Loucy (cell line): ENCODE measurements around the gene CEP43.

Experiments
- H2AFZ ChIP-seq: fragments of 200-600 bp; sonication (generic); 2 replicates; pipeline ENCODE4 v1.6.0; 2016; ENCODE audit warnings: antibody characterized with exemption, mild to moderate bottlenecking, low read length, moderate library complexity
- H3F3A ChIP-seq: fragments of 200-600 bp; 2 replicates; pipeline ENCODE4 v1.6.0; 2016; ENCODE audit warnings: antibody characterized with exemption, low read depth, mild to moderate bottlenecking
- H3K27me3 ChIP-seq: fragments of 200-600 bp; sonication (generic); 2 replicates; pipeline ENCODE4 v1.6.1; 2014; ENCODE audit warnings: low read length, mild to moderate bottlenecking; ENCODE audit not compliant: insufficient read depth, poor library complexity, severe bottlenecking
- H3K36me3 ChIP-seq: fragments of 200-600 bp; sonication (generic); 2 replicates; pipeline ENCODE4 v1.6.1; 2016; ENCODE audit warnings: low read length; ENCODE audit not compliant: insufficient read depth
- H3K4me1 ChIP-seq: fragments of 200-600 bp; sonication (generic); 2 replicates; pipeline ENCODE4 v1.5.1; 2014; ENCODE audit warnings: low read length, mild to moderate bottlenecking; ENCODE audit not compliant: insufficient read depth, poor library complexity, severe bottlenecking
- H3K4me2 ChIP-seq: fragments of 200-600 bp; sonication (generic); 2 replicates; pipeline ENCODE4 v1.6.0; 2014; ENCODE audit warnings: antibody characterized with exemption, low read length, low read depth, mild to moderate bottlenecking; ENCODE audit not compliant: poor library complexity, severe bottlenecking
- H3K4me3 ChIP-seq: fragments of 200-600 bp; sonication (generic); 2 replicates; pipeline ENCODE4 v1.5.1; 2014; ENCODE audit warnings: low read length, mild to moderate bottlenecking, mixed read lengths; ENCODE audit not compliant: poor library complexity, severe bottlenecking
- H3K79me2 ChIP-seq: fragments of 200-600 bp; sonication (generic); 2 replicates; pipeline ENCODE4 v1.6.1; 2014; ENCODE audit warnings: low read length; ENCODE audit not compliant: insufficient read depth
- H3K9ac ChIP-seq: fragments of 200-600 bp; sonication (generic); 2 replicates; pipeline ENCODE4 v1.6.0; 2014; ENCODE audit warnings: mild to moderate bottlenecking, low read depth, low read length, moderate library complexity; ENCODE audit not compliant: poor library complexity, severe bottlenecking
- H3K9me2 ChIP-seq: fragments of 200-600 bp; sonication (generic); replicated peaks from 2 replicates; pipeline ENCODE4 v1.6.1; 2016; ENCODE audit warnings: low read depth, low read length, mixed read lengths
- H3K9me3 ChIP-seq: fragments of 200-600 bp; sonication (generic); 2 replicates; pipeline ENCODE4 v1.6.1; 2014; ENCODE audit warnings: mild to moderate bottlenecking, antibody characterized with exemption, low read length, low read depth; ENCODE audit not compliant: insufficient read depth
- H4K20me1 ChIP-seq: fragments of 200-600 bp; sonication (generic); 2 replicates; pipeline ENCODE4 v1.6.0; 2014; ENCODE audit warnings: antibody characterized with exemption, low read length, mild to moderate bottlenecking; ENCODE audit not compliant: insufficient read depth, poor library complexity, severe bottlenecking
- CTCF ChIP-seq: fragments of 200-600 bp; sonication (generic); conservative IDR thresholded peaks from 2 replicates; pipeline ENCODE4 v1.5.1; 2014; ENCODE audit warnings: mild to moderate bottlenecking, antibody characterized with exemption, low read length
- EZH2phosphoT487 ChIP-seq: fragments of 200-600 bp; IDR thresholded peaks from 2 replicates; pipeline ENCODE4 v1.6.1; 2018; ENCODE audit warnings: antibody characterized with exemption, mild to moderate bottlenecking, moderate library complexity, borderline replicate concordance

CEP43 gene

GRCh38 chr6:166960609-166960978 lies 38.6 kb upstream of the CEP43 start:
- TF ChIP-seq CTCF: no peak
- TF ChIP-seq EZH2phosphoT487: no peak
- Histone ChIP-seq H3K4me3 (no peak overlapping the region), H4K20me1 (no peaks in the 10 kb centered on the region), H3K4me1 (peaks cover 35% of the 10 kb centered on the region), H3K36me3 (no peaks in the 10 kb centered on the region), H3K9me3 (no peaks in the 10 kb centered on the region), H3K9ac (no peak overlapping the region), H3F3A (peaks cover 4% of the 10 kb centered on the region; the same call in 1 of the 2 replicates), H3K79me2 (peaks cover 3% of the 10 kb centered on the region; the same call in 1 of the 2 replicates), H3K27me3 (no peaks in the 10 kb centered on the region), H2AFZ (no peak overlapping the region), H3K4me2 (no peak overlapping the region), H3K9me2 (no peaks in the 10 kb centered on the region)

DNA sequence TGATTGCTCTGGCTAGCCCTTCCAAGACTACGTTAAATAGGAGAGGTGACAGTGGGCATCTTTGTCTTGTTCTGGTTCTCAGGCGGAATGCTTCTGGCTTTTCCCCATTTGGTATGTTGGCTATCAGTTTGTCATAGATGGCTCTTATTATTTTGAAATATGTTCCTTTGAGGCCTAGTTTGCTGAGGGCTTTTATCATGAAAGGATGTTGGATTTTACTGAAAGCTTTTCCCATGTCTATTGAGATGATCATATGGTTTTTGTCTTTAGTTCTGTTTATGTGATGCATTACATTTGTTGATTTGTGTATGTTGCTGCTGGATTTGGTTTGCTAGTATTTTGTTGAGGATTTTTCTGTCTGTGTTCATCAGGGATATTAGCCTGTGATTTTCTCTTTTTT lies 32.9 kb upstream of the CEP43 start:
- no peak overlapping the region for H3K4me3 ChIP-seq
- H3K36me3 ChIP-seq: no peaks in the 10 kb centered on the region
- H3K4me1 ChIP-seq: no peaks in the 10 kb centered on the region
- no peaks in the 10 kb centered on the region for H4K20me1 ChIP-seq
- H3K4me2 ChIP-seq: no peak overlapping the region
- H3K9me3 ChIP-seq: no peaks in the 10 kb centered on the region
- H3K79me2 ChIP-seq: no peaks in the 10 kb centered on the region
- H2AFZ ChIP-seq: no peak overlapping the region
- no peaks in the 10 kb centered on the region for H3F3A ChIP-seq
- TF ChIP-seq EZH2phosphoT487 (no peak), CTCF (no peak)
- H3K9ac ChIP-seq: no peak overlapping the region
- H3K27me3 ChIP-seq: no peaks in the 10 kb centered on the region
- H3K9me2 ChIP-seq: no peaks in the 10 kb centered on the region

DNA sequence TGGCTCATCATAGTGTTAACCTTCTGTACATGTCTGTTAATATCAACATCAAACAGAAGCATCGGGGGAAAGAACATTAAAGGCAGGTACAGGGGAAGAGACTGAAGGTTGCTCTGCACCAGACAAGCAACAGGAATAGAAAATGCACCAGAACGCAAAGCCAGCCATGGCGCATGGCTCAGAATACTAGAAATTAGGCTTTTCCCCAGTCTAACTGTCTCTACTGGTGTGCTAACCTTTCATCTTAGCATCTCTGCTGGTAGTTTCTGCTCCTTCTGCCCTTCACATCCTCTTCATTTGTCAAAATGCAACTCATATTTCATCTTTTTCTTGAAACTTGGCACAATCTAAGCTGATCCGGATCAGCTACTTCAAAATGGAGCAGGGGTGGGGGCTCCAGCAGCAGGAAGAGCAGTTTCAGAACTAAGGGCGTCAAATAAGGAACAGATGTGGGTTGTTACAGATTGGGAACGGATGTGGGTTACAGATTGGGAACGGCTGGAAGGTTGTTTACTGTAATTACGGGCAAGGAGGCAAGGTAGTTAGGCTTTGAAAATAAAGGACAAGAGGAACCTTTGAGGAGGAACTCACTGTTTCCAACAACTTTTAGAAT lies 29.7 kb upstream of the CEP43 start:
- Histone ChIP-seq H3K4me1 (no peaks in the 10 kb centered on the region), H3K9me2 (no peaks in the 10 kb centered on the region), H3K4me2 (no peak overlapping the region), H3F3A (no peaks in the 10 kb centered on the region), H3K27me3 (no peaks in the 10 kb centered on the region), H3K4me3 (no peak overlapping the region), H3K79me2 (no peaks in the 10 kb centered on the region), H3K9me3 (no peaks in the 10 kb centered on the region), H4K20me1 (no peaks in the 10 kb centered on the region), H3K36me3 (no peaks in the 10 kb centered on the region; the same call in 1 of the 2 replicates), H2AFZ (no peak overlapping the region), H3K9ac (no peak overlapping the region)
- TF ChIP-seq EZH2phosphoT487: no peak
- TF ChIP-seq CTCF: no peak
